ENCODE data around the gene SLC12A9. TPM values are rescaled to one million over a fixed set of nuclear protein-coding genes. Genes with fewer than 3 reads are reported as not detected.

SLC12A9 gene
- total and polyA plus RNA-seq, 2 experiments from 2014 or later: 10.3 to 39.9 TPM

- Mint-ChIP-seq H3K4me1 (peaks cover 37% of the 10 kb centered on the region), H3K27me3 (ENCODE audit: insufficient read depth, low read depth, poor library complexity) (peaks cover 24% of the 10 kb centered on the region), H3K36me3 (ENCODE audit: low read depth) (peaks cover 92% of the 10 kb centered on the region), H3K27ac (no peak overlapping the region), H3K9me3 (peaks cover 3% of the 10 kb centered on the region; the same call in 1 of the 3 replicates), H3K4me3 (no peak overlapping the region)
- Histone ChIP-seq H4K20me1 (replicated peaks; ENCODE audit: insufficient read depth) (peaks cover 60% of the 10 kb centered on the region), H3K27ac (ENCODE audit: low read depth) (no peak overlapping the region), H3K9me2 (ENCODE audit: insufficient read depth) (no peaks in the 10 kb centered on the region), H3K79me2 (replicated peaks; ENCODE audit: insufficient read depth) (peaks cover 79% of the 10 kb centered on the region), H3K4me3 (no peak overlapping the region), H3K4me2 (no peak overlapping the region), H3K4me1 (ENCODE audit: insufficient read depth) (peaks cover 8% of the 10 kb centered on the region), H3K36me3 (ENCODE audit: insufficient read depth) (peaks cover 53% of the 10 kb centered on the region), H2AFZ (no peak overlapping the region), H3K27me3 (ENCODE audit: insufficient read depth) (no peaks in the 10 kb centered on the region), H3F3A (replicated peaks; ENCODE audit: low read depth) (peaks cover 34% of the 10 kb centered on the region)
- no peak for TF ChIP-seq EZH2phosphoT487 (IDR thresholded peaks at IDR 0.05; ENCODE audit: unreplicated experiment)
- TF ChIP-seq, protein P1, sequence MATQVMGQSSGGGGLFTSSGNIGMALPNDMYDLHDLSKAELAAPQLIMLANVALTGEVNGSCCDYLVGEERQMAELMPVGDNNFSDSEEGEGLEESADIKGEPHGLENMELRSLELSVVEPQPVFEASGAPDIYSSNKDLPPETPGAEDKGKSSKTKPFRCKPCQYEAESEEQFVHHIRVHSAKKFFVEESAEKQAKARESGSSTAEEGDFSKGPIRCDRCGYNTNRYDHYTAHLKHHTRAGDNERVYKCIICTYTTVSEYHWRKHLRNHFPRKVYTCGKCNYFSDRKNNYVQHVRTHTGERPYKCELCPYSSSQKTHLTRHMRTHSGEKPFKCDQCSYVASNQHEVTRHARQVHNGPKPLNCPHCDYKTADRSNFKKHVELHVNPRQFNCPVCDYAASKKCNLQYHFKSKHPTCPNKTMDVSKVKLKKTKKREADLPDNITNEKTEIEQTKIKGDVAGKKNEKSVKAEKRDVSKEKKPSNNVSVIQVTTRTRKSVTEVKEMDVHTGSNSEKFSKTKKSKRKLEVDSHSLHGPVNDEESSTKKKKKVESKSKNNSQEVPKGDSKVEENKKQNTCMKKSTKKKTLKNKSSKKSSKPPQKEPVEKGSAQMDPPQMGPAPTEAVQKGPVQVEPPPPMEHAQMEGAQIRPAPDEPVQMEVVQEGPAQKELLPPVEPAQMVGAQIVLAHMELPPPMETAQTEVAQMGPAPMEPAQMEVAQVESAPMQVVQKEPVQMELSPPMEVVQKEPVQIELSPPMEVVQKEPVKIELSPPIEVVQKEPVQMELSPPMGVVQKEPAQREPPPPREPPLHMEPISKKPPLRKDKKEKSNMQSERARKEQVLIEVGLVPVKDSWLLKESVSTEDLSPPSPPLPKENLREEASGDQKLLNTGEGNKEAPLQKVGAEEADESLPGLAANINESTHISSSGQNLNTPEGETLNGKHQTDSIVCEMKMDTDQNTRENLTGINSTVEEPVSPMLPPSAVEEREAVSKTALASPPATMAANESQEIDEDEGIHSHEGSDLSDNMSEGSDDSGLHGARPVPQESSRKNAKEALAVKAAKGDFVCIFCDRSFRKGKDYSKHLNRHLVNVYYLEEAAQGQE (IDR thresholded peaks at IDR 0.05; ENCODE audit: unreplicated experiment): no peak
- TF ChIP-seq ZNF331 (CRISPR knock-in tag; IDR thresholded peaks at IDR 0.05; ENCODE audit: low read depth): no peak
- TF ChIP-seq ZNF114 (CRISPR knock-in tag; IDR thresholded peaks at IDR 0.05): no peak
- TF ChIP-seq NANOG (IDR thresholded peaks at IDR 0.05; ENCODE audit: borderline replicate concordance): no peak
- no peak for ATAC-seq
- no peak for DNase-seq (ENCODE audit: low spot score)
These were observed 26.2 kb downstream of the SLC12A9 start for GRCh38 chr7:100878685-100879084.

DNA sequence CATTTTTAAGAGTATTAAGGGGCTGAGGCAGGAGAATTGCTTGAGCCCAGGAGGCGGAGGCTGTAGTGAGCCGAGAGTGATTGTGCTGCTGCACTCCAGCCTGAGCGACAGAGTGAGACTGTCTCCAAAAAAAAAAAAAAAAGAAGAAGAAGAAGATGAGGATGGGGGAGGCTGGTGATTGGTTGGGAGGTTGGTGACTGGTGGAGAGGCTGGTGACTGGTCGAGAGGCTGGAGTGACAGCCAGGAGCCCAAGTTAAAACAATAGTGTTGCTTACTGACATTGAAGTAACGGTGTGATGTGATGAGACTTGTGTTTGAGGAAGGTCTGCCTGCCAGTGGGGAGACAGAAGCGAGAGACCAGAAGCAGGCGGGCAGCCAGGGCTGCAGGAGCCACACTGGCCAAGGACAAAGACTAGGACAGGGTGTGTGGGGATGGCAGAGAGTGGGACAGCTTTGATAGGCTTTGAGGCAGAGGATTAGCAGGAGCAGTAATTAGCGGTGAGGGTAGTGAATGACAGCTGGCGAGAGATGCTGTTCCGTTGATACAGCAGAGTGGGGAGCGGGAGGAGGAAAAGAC is 27.3 kb downstream of the SLC12A9 start:
- no peak overlapping the region for H3K4me2 ChIP-seq
- TF ChIP-seq ZNF331 (CRISPR knock-in tag; IDR thresholded peaks at IDR 0.05; ENCODE audit: low read depth) (no peak), POLR2AphosphoS5 (IDR thresholded peaks at IDR 0.05; ENCODE audit: low read depth) (no peak), EZH2phosphoT487 (IDR thresholded peaks at IDR 0.05; ENCODE audit: unreplicated experiment) (no peak), CREB1 (CRISPR knock-in tag; IDR thresholded peaks at IDR 0.05; ENCODE audit: low read depth) (no peak), ZNF114 (CRISPR knock-in tag; IDR thresholded peaks at IDR 0.05) (no peak), NANOG (IDR thresholded peaks at IDR 0.05; ENCODE audit: borderline replicate concordance) (no peak), STAT1 (IDR thresholded peaks at IDR 0.05; ENCODE audit: unreplicated experiment) (no peak)
- TF ChIP-seq, protein P2, sequence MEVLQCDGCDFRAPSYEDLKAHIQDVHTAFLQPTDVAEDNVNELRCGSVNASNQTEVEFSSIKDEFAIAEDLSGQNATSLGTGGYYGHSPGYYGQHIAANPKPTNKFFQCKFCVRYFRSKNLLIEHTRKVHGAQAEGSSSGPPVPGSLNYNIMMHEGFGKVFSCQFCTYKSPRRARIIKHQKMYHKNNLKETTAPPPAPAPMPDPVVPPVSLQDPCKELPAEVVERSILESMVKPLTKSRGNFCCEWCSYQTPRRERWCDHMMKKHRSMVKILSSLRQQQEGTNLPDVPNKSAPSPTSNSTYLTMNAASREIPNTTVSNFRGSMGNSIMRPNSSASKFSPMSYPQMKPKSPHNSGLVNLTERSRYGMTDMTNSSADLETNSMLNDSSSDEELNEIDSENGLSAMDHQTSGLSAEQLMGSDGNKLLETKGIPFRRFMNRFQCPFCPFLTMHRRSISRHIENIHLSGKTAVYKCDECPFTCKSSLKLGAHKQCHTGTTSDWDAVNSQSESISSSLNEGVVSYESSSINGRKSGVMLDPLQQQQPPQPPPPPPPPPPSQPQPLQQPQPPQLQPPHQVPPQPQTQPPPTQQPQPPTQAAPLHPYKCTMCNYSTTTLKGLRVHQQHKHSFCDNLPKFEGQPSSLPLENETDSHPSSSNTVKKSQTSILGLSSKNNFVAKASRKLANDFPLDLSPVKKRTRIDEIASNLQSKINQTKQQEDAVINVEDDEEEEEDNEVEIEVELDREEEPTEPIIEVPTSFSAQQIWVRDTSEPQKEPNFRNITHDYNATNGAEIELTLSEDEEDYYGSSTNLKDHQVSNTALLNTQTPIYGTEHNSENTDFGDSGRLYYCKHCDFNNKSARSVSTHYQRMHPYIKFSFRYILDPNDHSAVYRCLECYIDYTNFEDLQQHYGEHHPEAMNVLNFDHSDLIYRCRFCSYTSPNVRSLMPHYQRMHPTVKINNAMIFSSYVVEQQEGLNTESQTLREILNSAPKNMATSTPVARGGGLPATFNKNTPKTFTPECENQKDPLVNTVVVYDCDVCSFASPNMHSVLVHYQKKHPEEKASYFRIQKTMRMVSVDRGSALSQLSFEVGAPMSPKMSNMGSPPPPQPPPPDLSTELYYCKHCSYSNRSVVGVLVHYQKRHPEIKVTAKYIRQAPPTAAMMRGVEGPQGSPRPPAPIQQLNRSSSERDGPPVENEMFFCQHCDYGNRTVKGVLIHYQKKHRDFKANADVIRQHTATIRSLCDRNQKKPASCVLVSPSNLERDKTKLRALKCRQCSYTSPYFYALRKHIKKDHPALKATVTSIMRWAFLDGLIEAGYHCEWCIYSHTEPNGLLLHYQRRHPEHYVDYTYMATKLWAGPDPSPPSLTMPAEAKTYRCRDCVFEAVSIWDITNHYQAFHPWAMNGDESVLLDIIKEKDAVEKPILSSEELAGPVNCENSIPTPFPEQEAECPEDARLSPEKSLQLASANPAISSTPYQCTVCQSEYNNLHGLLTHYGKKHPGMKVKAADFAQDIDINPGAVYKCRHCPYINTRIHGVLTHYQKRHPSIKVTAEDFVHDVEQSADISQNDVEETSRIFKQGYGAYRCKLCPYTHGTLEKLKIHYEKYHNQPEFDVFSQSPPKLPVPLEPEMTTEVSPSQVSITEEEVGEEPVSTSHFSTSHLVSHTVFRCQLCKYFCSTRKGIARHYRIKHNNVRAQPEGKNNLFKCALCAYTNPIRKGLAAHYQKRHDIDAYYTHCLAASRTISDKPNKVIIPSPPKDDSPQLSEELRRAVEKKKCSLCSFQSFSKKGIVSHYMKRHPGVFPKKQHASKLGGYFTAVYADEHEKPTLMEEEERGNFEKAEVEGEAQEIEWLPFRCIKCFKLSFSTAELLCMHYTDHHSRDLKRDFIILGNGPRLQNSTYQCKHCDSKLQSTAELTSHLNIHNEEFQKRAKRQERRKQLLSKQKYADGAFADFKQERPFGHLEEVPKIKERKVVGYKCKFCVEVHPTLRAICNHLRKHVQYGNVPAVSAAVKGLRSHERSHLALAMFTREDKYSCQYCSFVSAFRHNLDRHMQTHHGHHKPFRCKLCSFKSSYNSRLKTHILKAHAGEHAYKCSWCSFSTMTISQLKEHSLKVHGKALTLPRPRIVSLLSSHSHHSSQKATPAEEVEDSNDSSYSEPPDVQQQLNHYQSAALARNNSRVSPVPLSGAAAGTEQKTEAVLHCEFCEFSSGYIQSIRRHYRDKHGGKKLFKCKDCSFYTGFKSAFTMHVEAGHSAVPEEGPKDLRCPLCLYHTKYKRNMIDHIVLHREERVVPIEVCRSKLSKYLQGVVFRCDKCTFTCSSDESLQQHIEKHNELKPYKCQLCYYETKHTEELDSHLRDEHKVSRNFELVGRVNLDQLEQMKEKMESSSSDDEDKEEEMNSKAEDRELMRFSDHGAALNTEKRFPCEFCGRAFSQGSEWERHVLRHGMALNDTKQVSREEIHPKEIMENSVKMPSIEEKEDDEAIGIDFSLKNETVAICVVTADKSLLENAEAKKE (CRISPR knock-in tag; IDR thresholded peaks at IDR 0.05): no peak

More for the DNA sequence above, 27.3 kb downstream of the SLC12A9 start:
- Histone ChIP-seq H3K27me3 (ENCODE audit: insufficient read depth) (no peaks in the 10 kb centered on the region), H3K36me3 (ENCODE audit: insufficient read depth) (peaks cover 58% of the 10 kb centered on the region), H3K4me1 (ENCODE audit: insufficient read depth) (peaks cover 8% of the 10 kb centered on the region), H4K20me1 (replicated peaks; ENCODE audit: insufficient read depth) (peaks cover 60% of the 10 kb centered on the region), H3K27ac (ENCODE audit: low read depth) (peak overlapping the region; percentile 69; the same call in 1 of the 2 replicates), H3K4me3 (no peak overlapping the region), H3F3A (replicated peaks; ENCODE audit: low read depth) (peaks cover 30% of the 10 kb centered on the region), H3K79me2 (replicated peaks; ENCODE audit: insufficient read depth) (peaks cover 79% of the 10 kb centered on the region), H3K9me2 (ENCODE audit: insufficient read depth) (no peaks in the 10 kb centered on the region), H2AFZ (no peak overlapping the region)
- H3K4me3 Mint-ChIP-seq: no peak overlapping the region; the same call in 2 of the 3 replicates
- peaks cover 92% of the 10 kb centered on the region for H3K36me3 Mint-ChIP-seq (ENCODE audit: low read depth)
- DNase-seq (ENCODE audit: low spot score) (no peak), ATAC-seq (no peak)
- H3K27ac Mint-ChIP-seq: peak overlapping the region; percentile 62
- peaks cover 3% of the 10 kb centered on the region; the same call in 1 of the 3 replicates for H3K9me3 Mint-ChIP-seq
- H3K27me3 Mint-ChIP-seq (ENCODE audit: insufficient read depth, low read depth, poor library complexity): peaks cover 20% of the 10 kb centered on the region
- H3K4me1 Mint-ChIP-seq: peaks cover 37% of the 10 kb centered on the region

All from GM23338 (cell line).